H9 (cell line): Measurements from ENCODE around the gene MBOAT2. TPM values are rescaled to one million over a fixed set of nuclear protein-coding genes. Genes with fewer than 3 reads are reported as not detected.

Experiments used
- DNase-seq: peaks from one replicate; pipeline ENCODE4 v3.0.0-alpha.2; 2017
- H2AFZ ChIP-seq: one replicate; pipeline ENCODE4 v1.6.1; 2013; ENCODE audit warnings: mild to moderate bottlenecking, low read length, control low read depth, moderate library complexity
- H2AK5ac ChIP-seq: 2 replicates; pipeline ENCODE4 v1.6.1; 2013; ENCODE audit warnings: low read length, control low read depth, mixed read lengths; ENCODE audit not compliant: insufficient read length
- H2BK120ac ChIP-seq: one replicate; pipeline ENCODE4 v1.6.1; 2013; ENCODE audit warnings: low read depth, mild to moderate bottlenecking, low read length, control low read depth, inconsistent platforms; ENCODE audit not compliant: poor library complexity, severe bottlenecking
- H2BK12ac ChIP-seq: 2 replicates; pipeline ENCODE4 v1.6.1; 2013; ENCODE audit warnings: low read length, control low read depth, mixed read lengths, low read depth; ENCODE audit not compliant: insufficient read length
- H2BK15ac ChIP-seq: 2 replicates; pipeline ENCODE4 v1.6.1; 2013; ENCODE audit warnings: low read depth, low read length, control low read depth
- H2BK20ac ChIP-seq: one replicate; pipeline ENCODE4 v1.6.1; 2013; ENCODE audit warnings: low read depth, mild to moderate bottlenecking, low read length, control low read depth, inconsistent platforms; ENCODE audit not compliant: poor library complexity, severe bottlenecking
- H2BK5ac ChIP-seq: 2 replicates; pipeline ENCODE4 v1.6.1; 2013; ENCODE audit warnings: low read length, control low read depth, mixed read lengths; ENCODE audit not compliant: insufficient read length
- H3K14ac ChIP-seq: 2 replicates; pipeline ENCODE4 v1.6.1; 2013; ENCODE audit warnings: low read length, control low read depth; ENCODE audit not compliant: insufficient read depth
- H3K18ac ChIP-seq: 2 replicates; pipeline ENCODE4 v1.6.1; 2013; ENCODE audit warnings: low read depth, mild to moderate bottlenecking, mixed read lengths, low read length, control low read depth; ENCODE audit not compliant: insufficient read length
- H3K23ac ChIP-seq: 2 replicates; pipeline ENCODE4 v1.6.1; 2013; ENCODE audit warnings: low read length, control low read depth, mixed read lengths, low read depth; ENCODE audit not compliant: insufficient read length
- H3K23me2 ChIP-seq: 2 replicates; pipeline ENCODE4 v1.6.1; 2013; ENCODE audit warnings: low read depth, mild to moderate bottlenecking, mixed read lengths, low read length, control low read depth; ENCODE audit not compliant: insufficient read length, poor library complexity, severe bottlenecking
- H3K27ac ChIP-seq: 2 replicates; pipeline ENCODE4 v1.5.1; 2013; ENCODE audit warnings: low read length, control low read depth, mixed read lengths, low read depth; ENCODE audit not compliant: insufficient read length
- H3K27me3 ChIP-seq: 2 replicates; pipeline ENCODE4 v1.6.1; 2013; ENCODE audit warnings: low read length, control low read depth, inconsistent platforms; ENCODE audit not compliant: insufficient read depth
- H3K4ac ChIP-seq: 2 replicates; pipeline ENCODE4 v1.6.1; 2013; ENCODE audit warnings: low read depth, mild to moderate bottlenecking, control low read depth, inconsistent platforms, low read length, moderate library complexity
- H3K4me1 ChIP-seq: 2 replicates; pipeline ENCODE4 v1.6.1; 2013; ENCODE audit warnings: low read length, control low read depth, inconsistent platforms; ENCODE audit not compliant: insufficient read depth
- H3K4me2 ChIP-seq: 2 replicates; pipeline ENCODE4 v1.6.1; 2013; ENCODE audit warnings: low read length, control low read depth, mixed read lengths; ENCODE audit not compliant: insufficient read length, insufficient read depth
- H3K56ac ChIP-seq: 2 replicates; pipeline ENCODE4 v1.6.1; 2013; ENCODE audit warnings: low read depth, mild to moderate bottlenecking, mixed read lengths, low read length, control low read depth; ENCODE audit not compliant: insufficient read length
- H3K79me1 ChIP-seq: 2 replicates; pipeline ENCODE4 v1.6.1; 2013; ENCODE audit warnings: low read depth, mild to moderate bottlenecking, moderate library complexity, low read length, control low read depth, inconsistent platforms; ENCODE audit not compliant: insufficient read depth, poor library complexity, severe bottlenecking
- H3K79me2 ChIP-seq: 2 replicates; pipeline ENCODE4 v1.6.1; 2013; ENCODE audit warnings: low read length, control low read depth, inconsistent platforms; ENCODE audit not compliant: insufficient read depth
- H3K9ac ChIP-seq: 2 replicates; pipeline ENCODE4 v1.6.1; 2013; ENCODE audit warnings: low read length, control low read depth, mixed read lengths; ENCODE audit not compliant: insufficient read length; ENCODE audit errors: extremely low read depth
- H3K9me3 ChIP-seq: one replicate; pipeline ENCODE4 v1.6.1; 2013; ENCODE audit warnings: low read depth, low read length, inconsistent platforms; ENCODE audit not compliant: control insufficient read depth
- H3T11ph ChIP-seq: one replicate; pipeline ENCODE4 v1.6.1; 2013; ENCODE audit warnings: mild to moderate bottlenecking, low read length, control low read depth, inconsistent platforms
- H4K20me1 ChIP-seq: one replicate; pipeline ENCODE4 v1.6.1; 2013; ENCODE audit not compliant: control insufficient read depth, insufficient read length, insufficient read depth
- H4K5ac ChIP-seq: 2 replicates; pipeline ENCODE4 v1.6.1; 2013; ENCODE audit warnings: low read depth, mild to moderate bottlenecking, mixed read lengths, low read length, control low read depth; ENCODE audit not compliant: insufficient read length
- H4K8ac ChIP-seq: replicated peaks from 2 replicates; pipeline ENCODE4 v1.6.1; 2013; ENCODE audit warnings: low read length, control low read depth, mixed read lengths, low read depth; ENCODE audit not compliant: insufficient read length
- H4K91ac ChIP-seq: 2 replicates; pipeline ENCODE4 v1.6.1; 2013; ENCODE audit warnings: low read depth, mild to moderate bottlenecking, moderate library complexity, mixed read lengths, low read length, control low read depth; ENCODE audit not compliant: insufficient read length
- H3K27ac Mint-ChIP-seq, 3 experiments: 2 replicates in 2 of 3; 3 replicates in 1 of 3; pipeline ENCODE4 v1.8.0; 2020 to 2021; ENCODE audit warnings: mixed read lengths in 3 of 3, mild to moderate bottlenecking in 1 of 3, moderate library complexity in 1 of 3
- H3K27me3 Mint-ChIP-seq: 2 replicates; pipeline ENCODE4 v1.8.0; 2021; ENCODE audit warnings: low read depth, mild to moderate bottlenecking, moderate library complexity, mixed read lengths
- H3K36me3 Mint-ChIP-seq, 3 experiments: 2 replicates in 2 of 3; 3 replicates in 1 of 3; pipeline ENCODE4 v1.8.0; 2020 to 2021; ENCODE audit warnings: low read depth in 3 of 3, mixed read lengths in 3 of 3; ENCODE audit not compliant: insufficient read depth in 1 of 3
- H3K4me1 Mint-ChIP-seq, 2 experiments: 2 replicates each; pipeline ENCODE4 v1.8.0; 2020; ENCODE audit warnings: mixed read lengths in 2 of 2
- H3K4me3 Mint-ChIP-seq, 2 experiments: 2 replicates in 1 of 2; 3 replicates in 1 of 2; pipeline ENCODE4 v1.8.0; 2020 to 2021; ENCODE audit warnings: mild to moderate bottlenecking in 2 of 2, mixed read lengths in 2 of 2, moderate library complexity in 1 of 2
- H3K9me3 Mint-ChIP-seq, 2 experiments: 2 replicates in 1 of 2; 3 replicates in 1 of 2; pipeline ENCODE4 v1.8.0; 2020; ENCODE audit warnings: mild to moderate bottlenecking in 2 of 2, mixed read lengths in 2 of 2, moderate library complexity in 1 of 2
- WGBS: extraction: QIAGEN DNeasy Blood & Tissue Kit; methylation state at CpG from one replicate; pipeline ENCODE4 v1.1.7; 2013; ENCODE audit warnings: missing lambda C conversion rate, low lambda C conversion rate, mixed read lengths; ENCODE audit not compliant: insufficient read length; ENCODE audit errors: extremely low coverage; 5-methylcytosine and 5-hydroxymethylcytosine counted together
- total RNA-seq: library from RNA; stranded (reverse); gene quantifications from 2 replicates; pipeline ENCODE4 v1.2.1, GENCODE V29; 2021
- TF ChIP-seq, protein P1 (sequence below): fragments of 200-600 bp; sonication (generic); conservative IDR thresholded peaks from 3 replicates; pipeline ENCODE4 v1.8.0; 2021; ENCODE audit warnings: antibody characterized with exemption, mild to moderate bottlenecking

MBOAT2 gene
- total RNA-seq, 1 experiment from 2014 or later = 20.2 TPM

GRCh38 chr2:8849327-8849726 is 154.2 kb downstream of the MBOAT2 start:
- Histone ChIP-seq H3K9ac (no peak overlapping the region), H4K5ac (no peak overlapping the region), H3T11ph (no peak overlapping the region), H4K20me1 (no peaks in the 10 kb centered on the region), H3K9me3 (no peaks in the 10 kb centered on the region), H3K4me2 (no peak overlapping the region), H3K23me2 (no peaks in the 10 kb centered on the region), H3K23ac (no peak overlapping the region), H3K27ac (no peak overlapping the region), H2BK5ac (no peak overlapping the region), H2BK120ac (no peak overlapping the region), H3K56ac (no peak overlapping the region), H4K8ac (no peak overlapping the region), H3K27me3 (no peaks in the 10 kb centered on the region), H2AFZ (no peak overlapping the region), H3K18ac (no peak overlapping the region), H2BK15ac (no peak overlapping the region), H2BK12ac (no peak overlapping the region), H4K91ac (no peak overlapping the region), H3K4me1 (no peaks in the 10 kb centered on the region), H3K79me2 (no peaks in the 10 kb centered on the region), H3K14ac (no peak overlapping the region), H2AK5ac (no peak overlapping the region), H3K79me1 (no peaks in the 10 kb centered on the region), H3K4ac (no peak overlapping the region), H2BK20ac (no peak overlapping the region)
- H3K9me3 Mint-ChIP-seq = no peaks in the 10 kb centered on the region
- H3K27me3 Mint-ChIP-seq = no peaks in the 10 kb centered on the region; the same call in none of the 2 replicates
- no peaks in the 10 kb centered on the region for H3K4me1 Mint-ChIP-seq
- no peak for DNase-seq
- TF ChIP-seq, protein P1, sequence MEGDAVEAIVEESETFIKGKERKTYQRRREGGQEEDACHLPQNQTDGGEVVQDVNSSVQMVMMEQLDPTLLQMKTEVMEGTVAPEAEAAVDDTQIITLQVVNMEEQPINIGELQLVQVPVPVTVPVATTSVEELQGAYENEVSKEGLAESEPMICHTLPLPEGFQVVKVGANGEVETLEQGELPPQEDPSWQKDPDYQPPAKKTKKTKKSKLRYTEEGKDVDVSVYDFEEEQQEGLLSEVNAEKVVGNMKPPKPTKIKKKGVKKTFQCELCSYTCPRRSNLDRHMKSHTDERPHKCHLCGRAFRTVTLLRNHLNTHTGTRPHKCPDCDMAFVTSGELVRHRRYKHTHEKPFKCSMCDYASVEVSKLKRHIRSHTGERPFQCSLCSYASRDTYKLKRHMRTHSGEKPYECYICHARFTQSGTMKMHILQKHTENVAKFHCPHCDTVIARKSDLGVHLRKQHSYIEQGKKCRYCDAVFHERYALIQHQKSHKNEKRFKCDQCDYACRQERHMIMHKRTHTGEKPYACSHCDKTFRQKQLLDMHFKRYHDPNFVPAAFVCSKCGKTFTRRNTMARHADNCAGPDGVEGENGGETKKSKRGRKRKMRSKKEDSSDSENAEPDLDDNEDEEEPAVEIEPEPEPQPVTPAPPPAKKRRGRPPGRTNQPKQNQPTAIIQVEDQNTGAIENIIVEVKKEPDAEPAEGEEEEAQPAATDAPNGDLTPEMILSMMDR = no peak
- no CpG with 5 or more reads among the region's 4 CpGs for WGBS
- no peak overlapping the region for H3K27ac Mint-ChIP-seq
- H3K4me3 Mint-ChIP-seq = no peak overlapping the region
- H3K36me3 Mint-ChIP-seq = no peaks in the 10 kb centered on the region
